ENCODE measurements around the gene WDR70. TPM values are rescaled to one million over a fixed set of nuclear protein-coding genes. Genes with fewer than 3 reads are reported as not detected.

Gene WDR70
- total RNA-seq, 4 donors from 2014 or later: 18.9 to 106 (median 34.9) TPM

DNA sequence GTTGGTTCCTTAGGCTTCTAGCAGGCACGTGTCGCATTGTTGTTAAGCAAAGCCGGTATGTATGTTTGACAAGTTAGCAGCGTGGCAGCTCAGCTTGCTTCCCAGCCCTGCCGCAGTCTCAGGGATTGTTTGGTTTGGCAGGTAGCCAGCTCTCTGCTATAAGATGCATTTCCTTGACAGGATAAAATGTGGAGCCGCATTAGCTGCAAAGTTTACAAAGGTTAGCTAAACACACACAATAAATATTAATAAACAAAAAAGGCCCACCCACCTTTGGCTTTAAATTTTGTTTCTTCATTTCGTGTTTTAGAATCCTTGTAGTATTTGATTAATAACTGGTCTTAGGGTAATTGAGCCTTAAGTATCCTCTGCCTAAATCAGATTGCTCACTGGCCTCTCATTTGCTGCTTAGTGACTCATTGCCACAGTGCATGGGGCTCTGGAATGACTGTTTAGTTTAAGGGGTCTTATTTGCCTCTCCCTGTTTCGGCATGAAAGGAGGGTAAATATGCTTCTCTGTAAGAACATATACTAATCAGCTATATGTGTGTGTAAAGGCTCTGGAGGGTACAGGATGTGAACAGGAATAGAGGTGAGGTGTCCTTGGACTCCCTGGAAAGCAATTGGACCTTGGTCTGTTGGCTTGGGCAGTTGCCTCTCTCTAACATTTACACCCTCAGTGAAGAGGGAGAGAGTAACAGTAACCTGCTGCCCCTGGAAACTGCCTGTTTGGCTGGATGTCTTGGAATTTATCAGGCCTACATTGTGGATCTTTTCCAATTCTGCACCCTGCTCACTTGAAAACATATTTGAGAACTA lies 338.7 kb downstream of the WDR70 start:
- Histone ChIP-seq H3K4me3 (no peak overlapping the region), H3K4me1 (peaks cover 0 to 22% (median 0%) of the 10 kb centered on the region in 4 donors), H3K27me3 (no peaks in the 10 kb centered on the region), H3K36me3 (no peaks in the 10 kb centered on the region), H3K9me3 (no peaks in the 10 kb centered on the region), H3K27ac (peak overlapping the region in 2 of 4 donors; percentile 17 to 46)
- TF ChIP-seq, protein P1, sequence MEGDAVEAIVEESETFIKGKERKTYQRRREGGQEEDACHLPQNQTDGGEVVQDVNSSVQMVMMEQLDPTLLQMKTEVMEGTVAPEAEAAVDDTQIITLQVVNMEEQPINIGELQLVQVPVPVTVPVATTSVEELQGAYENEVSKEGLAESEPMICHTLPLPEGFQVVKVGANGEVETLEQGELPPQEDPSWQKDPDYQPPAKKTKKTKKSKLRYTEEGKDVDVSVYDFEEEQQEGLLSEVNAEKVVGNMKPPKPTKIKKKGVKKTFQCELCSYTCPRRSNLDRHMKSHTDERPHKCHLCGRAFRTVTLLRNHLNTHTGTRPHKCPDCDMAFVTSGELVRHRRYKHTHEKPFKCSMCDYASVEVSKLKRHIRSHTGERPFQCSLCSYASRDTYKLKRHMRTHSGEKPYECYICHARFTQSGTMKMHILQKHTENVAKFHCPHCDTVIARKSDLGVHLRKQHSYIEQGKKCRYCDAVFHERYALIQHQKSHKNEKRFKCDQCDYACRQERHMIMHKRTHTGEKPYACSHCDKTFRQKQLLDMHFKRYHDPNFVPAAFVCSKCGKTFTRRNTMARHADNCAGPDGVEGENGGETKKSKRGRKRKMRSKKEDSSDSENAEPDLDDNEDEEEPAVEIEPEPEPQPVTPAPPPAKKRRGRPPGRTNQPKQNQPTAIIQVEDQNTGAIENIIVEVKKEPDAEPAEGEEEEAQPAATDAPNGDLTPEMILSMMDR (IDR thresholded peaks at IDR 0.05): no peak
- TF ChIP-seq POLR2A (IDR thresholded peaks at IDR 0.05): no peak
- peak in 2 of 3 donors; percentile 69 to 77 for DNase-seq

DNA sequence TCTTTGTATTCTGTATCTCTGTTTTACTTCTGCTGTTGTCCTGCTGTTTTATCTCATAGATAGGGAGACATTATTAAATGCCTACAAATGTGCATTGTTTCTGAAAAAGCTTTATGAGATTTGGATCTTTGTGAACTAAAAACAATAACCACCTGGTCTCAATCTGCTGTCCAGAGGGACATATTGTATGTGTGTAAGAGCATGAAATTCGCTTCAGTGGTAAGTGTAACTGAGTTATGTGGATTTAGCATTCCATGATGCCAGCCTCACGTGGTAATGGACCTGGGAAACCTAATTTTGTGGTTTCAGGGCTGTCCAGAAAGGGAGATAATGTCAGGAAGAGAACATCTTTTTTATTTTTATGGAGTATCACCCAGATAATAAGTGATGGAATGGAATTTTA lies 341.4 kb downstream of the WDR70 start:
- peaks cover 0 to 22% (median 0%) of the 10 kb centered on the region in 4 donors for H3K4me1 ChIP-seq
- no peak for DNase-seq
- no peaks in the 10 kb centered on the region for H3K9me3 ChIP-seq
- H3K36me3 ChIP-seq: no peaks in the 10 kb centered on the region
- H3K27ac ChIP-seq: no peak overlapping the region
- TF ChIP-seq POLR2A (IDR thresholded peaks at IDR 0.05): no peak
- TF ChIP-seq, protein P1 (IDR thresholded peaks at IDR 0.05): no peak
- H3K4me3 ChIP-seq: no peak overlapping the region
- H3K27me3 ChIP-seq: no peaks in the 10 kb centered on the region

DNA sequence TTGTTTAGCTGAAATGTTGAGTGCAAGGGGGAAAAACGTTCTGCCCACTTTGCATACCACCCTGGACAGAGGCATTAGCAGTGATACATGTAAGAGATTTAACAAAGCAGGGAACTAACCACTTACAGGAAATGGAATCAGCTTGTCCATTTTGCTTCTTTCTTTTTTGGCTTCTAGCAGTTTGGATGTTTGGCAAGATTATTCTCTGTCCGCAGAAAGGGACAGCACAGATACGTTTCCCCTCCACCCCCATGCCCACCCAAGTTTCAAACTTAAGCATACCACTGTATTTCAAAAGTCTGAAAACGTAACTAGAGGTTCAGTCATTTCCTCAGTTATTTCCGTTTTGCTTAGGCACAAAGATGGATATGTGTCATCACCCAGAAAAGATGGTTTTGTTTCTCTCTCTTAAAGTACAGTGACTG lies 342.3 kb downstream of the WDR70 start:
- no peaks in the 10 kb centered on the region for H3K27me3 ChIP-seq
- H3K27ac ChIP-seq: no peak overlapping the region
- H3K9me3 ChIP-seq: no peaks in the 10 kb centered on the region
- TF ChIP-seq, protein P1 (IDR thresholded peaks at IDR 0.05): no peak
- no peak for TF ChIP-seq POLR2A (IDR thresholded peaks at IDR 0.05)
- H3K4me1 ChIP-seq: peaks cover 0 to 22% (median 0%) of the 10 kb centered on the region in 4 donors
- no peak for DNase-seq
- no peak overlapping the region for H3K4me3 ChIP-seq
- H3K36me3 ChIP-seq: no peaks in the 10 kb centered on the region

DNA sequence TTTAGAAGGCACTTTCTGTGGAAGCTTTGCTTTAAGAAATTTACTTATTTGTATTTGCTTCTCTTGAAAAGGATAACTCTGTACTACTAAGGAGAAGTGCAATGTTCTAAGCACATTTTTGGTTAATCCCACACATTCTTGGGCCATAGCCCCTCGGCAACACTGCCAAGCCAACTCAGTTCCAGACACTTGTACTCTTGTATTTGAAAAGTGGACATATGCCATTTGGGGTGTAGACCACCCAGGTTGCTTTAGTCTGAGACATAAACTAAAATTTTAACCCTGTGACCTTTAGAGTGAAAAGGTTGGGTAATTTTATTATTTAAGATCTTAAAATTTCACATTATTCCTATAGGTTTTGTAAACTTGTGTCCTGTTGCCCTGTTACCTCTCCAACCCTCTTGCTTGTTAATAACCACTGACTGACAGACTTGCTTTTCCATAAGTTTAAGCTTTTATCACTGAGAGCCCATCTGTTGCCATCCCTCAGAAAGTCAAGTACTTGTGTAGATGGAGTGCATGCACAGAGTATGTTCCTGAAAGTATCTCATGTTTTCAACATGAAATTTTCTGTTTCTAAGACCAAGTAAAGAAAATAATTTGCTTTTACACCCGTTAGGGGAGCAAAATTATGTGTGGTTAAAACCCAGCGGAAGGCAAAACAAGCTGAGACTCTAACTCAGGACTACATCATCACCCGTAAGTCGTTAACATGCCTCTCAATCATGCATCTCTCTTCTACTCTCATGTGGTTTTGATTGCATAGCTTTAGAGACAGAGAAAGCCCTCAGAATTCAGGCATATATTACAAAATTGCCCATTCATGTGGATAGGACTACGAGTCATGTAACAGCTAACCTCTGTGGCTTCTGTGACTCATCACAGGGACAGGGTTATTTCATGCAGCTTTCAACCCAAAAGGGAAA lies 343.4 kb downstream of the WDR70 start:
- no peak for DNase-seq
- Histone ChIP-seq H3K27ac (no peak overlapping the region), H3K4me3 (no peak overlapping the region), H3K36me3 (peaks cover 0 to 7% (median 0%) of the 10 kb centered on the region in 3 donors), H3K9me3 (no peaks in the 10 kb centered on the region), H3K27me3 (no peaks in the 10 kb centered on the region), H3K4me1 (peaks cover 0 to 13% (median 0%) of the 10 kb centered on the region in 4 donors)
- no peak for TF ChIP-seq POLR2A (IDR thresholded peaks at IDR 0.05)
- TF ChIP-seq, protein P1 (IDR thresholded peaks at IDR 0.05): no peak

DNA sequence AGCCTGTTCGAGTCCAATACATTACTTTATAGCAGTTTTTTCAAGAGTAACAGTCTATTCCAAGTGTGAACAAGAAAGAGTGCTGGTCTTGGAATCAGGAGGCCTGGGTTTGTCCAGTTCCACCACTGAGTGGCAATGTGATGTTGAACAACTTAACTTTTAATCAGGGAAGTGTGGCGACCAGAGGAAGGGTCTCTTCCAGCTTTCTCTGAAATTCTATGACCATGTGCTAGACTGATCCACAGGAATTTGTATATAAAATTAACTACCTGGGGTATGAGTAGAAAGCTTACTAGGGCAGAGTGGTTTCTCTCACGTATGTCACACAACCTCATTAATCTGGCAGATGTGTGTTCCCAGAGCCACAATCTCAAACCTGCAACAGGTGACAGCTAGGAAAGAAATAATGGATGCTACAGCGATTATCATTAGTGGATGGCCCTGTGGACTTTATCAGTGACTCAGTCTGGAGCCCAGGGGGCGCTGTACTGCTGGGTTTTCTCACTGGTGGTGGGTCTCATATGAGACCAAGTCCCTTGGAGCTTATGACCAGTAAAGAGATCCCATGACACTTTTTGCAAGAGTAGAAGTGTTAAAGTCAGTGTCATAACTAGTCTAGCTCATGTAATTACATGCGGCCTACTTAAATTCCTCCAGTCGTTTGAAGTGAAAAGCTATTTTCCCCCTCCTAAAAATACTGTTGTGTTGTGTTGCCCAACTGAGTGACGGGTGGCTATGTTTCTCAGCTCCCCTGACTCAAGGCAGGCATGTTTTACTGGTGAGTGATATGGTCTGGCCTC lies 344.2 kb downstream of the WDR70 start:
- no peak for DNase-seq
- Histone ChIP-seq H3K27me3 (no peaks in the 10 kb centered on the region), H3K4me1 (peaks cover 0 to 4% (median 0%) of the 10 kb centered on the region in 4 donors), H3K36me3 (peaks cover 0 to 9% (median 0%) of the 10 kb centered on the region in 3 donors), H3K9me3 (no peaks in the 10 kb centered on the region), H3K4me3 (no peak overlapping the region), H3K27ac (no peak overlapping the region)
- TF ChIP-seq, protein P1 (IDR thresholded peaks at IDR 0.05): peak in 1 of 6 experiments; percentile 4
- no peak for TF ChIP-seq POLR2A (IDR thresholded peaks at IDR 0.05)

Measured in Peyer's patch (tissue), 4 donors.